A549 (cell line): Measurements from ENCODE around the gene CASP8. TPM values are rescaled to one million over a fixed set of nuclear protein-coding genes. Genes with fewer than 3 reads are reported as not detected.
"Not testable (repeated sequence)": the region's sequence is repeated elsewhere in the genome, so short reads cannot be mapped to it uniquely, and the experiment has no call there.

Experiments
- ATAC-seq, 2 experiments: fragments of 200-7000 bp in 1 of 2; fragments of >200 bp in 1 of 2; cut with Nextera tagmentation in 1 of 2; cut with Tn5 transposase in 1 of 2; 3 replicates each; pipeline versions ENCODE4 v1.8.0 to v1.9.1; 2018 to 2020; ENCODE audit warnings: mild to moderate bottlenecking in 1 of 2, moderate library complexity in 1 of 2
- CTCF ChIA-PET: fragments of 300-600 bp; sonication (Branson Sonifier 250); formaldehyde crosslinking; extraction: SDS; loops from one replicate; lab custom pipeline; 2021; ENCODE audit warnings: antibody characterized with exemption, inconsistent platforms; lab: Yijun Ruan, JAX
- POLR2A ChIA-PET: fragments of 350-600 bp; formaldehyde crosslinking; extraction: SDS; loops from one replicate; lab custom pipeline; 2021; ENCODE audit warnings: antibody characterized with exemption, inconsistent platforms; lab: Yijun Ruan, JAX
- DNase-seq, 2 experiments: peaks; one replicate each; pipeline versions ENCODE4 v3.0.0 to v3.0.0-alpha.2; 2011 to 2016; ENCODE audit warnings: low read depth in 1 of 2, low spot score in 1 of 2
- FAIRE-seq: peaks from 2 replicates; lab custom pipeline; 2011; peaks lifted over from hg19 to GRCh38; lab: Jason Lieb, UNC
- H3K27ac ChIP-seq, 2 experiments: fragments of >200 bp; sonication (Bioruptor Twin); formaldehyde crosslinking; 3 replicates each; pipeline ENCODE4 v1.5.1; 2016 to 2017
- H3K4me1 ChIP-seq: fragments of >200 bp; sonication (Bioruptor Twin); formaldehyde crosslinking; 3 replicates; pipeline ENCODE4 v1.6.1; 2016
- H3K4me2 ChIP-seq: fragments of >200 bp; sonication (Bioruptor Twin); formaldehyde crosslinking; 3 replicates; pipeline ENCODE4 v1.6.1; 2016
- H3K4me3 ChIP-seq: fragments of >200 bp; sonication (Bioruptor Twin); formaldehyde crosslinking; 3 replicates; pipeline ENCODE4 v1.5.1; 2016
- H3K9me3 ChIP-seq: fragments of >200 bp; sonication (Bioruptor Twin); formaldehyde crosslinking; 3 replicates; pipeline ENCODE4 v1.6.1; 2016
- BCL3 ChIP-seq: fragments of >200 bp; sonication (Bioruptor Twin); formaldehyde crosslinking; IDR thresholded peaks from 3 replicates; pipeline ENCODE4 v1.6.1; 2016
- BHLHE40 ChIP-seq: IDR thresholded peaks from 2 replicates; pipeline ENCODE4 v1.6.1; 2012; ENCODE audit warnings: low read depth, low read length, inconsistent platforms
- CBX8 ChIP-seq: fragments of 200-600 bp; sonication (generic); IDR thresholded peaks from 2 replicates; pipeline ENCODE4 v1.6.1; 2016
- CEBPB ChIP-seq, 2 experiments: fragments of >200 bp in 1 of 2; sonication (Bioruptor Twin) in 1 of 2; formaldehyde crosslinking in 1 of 2; IDR thresholded peaks; 2 replicates each; pipeline ENCODE4 v1.6.1; 2012 to 2016
- CHD2 ChIP-seq: fragments of 150-350 bp; IDR thresholded peaks from 2 replicates; pipeline ENCODE4 v1.6.1; 2014; ENCODE audit warnings: low read length; ENCODE audit not compliant: partially characterized antibody
- EHMT2 ChIP-seq: fragments of 200-600 bp; sonication (generic); IDR thresholded peaks from 2 replicates; pipeline ENCODE4 v1.6.1; 2016; ENCODE audit warnings: antibody characterized with exemption, low read depth, mild to moderate bottlenecking, moderate library complexity
- EP300 ChIP-seq, 2 experiments: fragments of >200 bp; sonication (Bioruptor Twin); formaldehyde crosslinking; IDR thresholded peaks; 2 replicates in 1 of 2; 3 replicates in 1 of 2; pipeline ENCODE4 v1.6.1; 2016 to 2017
- FOSL2 ChIP-seq, 2 experiments: fragments of 450-650 bp in 1 of 2; fragments of >200 bp in 1 of 2; sonication (Bioruptor Twin) in 1 of 2; formaldehyde crosslinking; IDR thresholded peaks; 2 replicates each; pipeline versions ENCODE4 v1.5.0 to v1.6.1; 2016 to 2020; ENCODE audit warnings: mild to moderate bottlenecking in 1 of 2, moderate library complexity in 1 of 2
- GATA3 ChIP-seq: IDR thresholded peaks from 2 replicates; pipeline ENCODE4 v1.6.1; 2012; ENCODE audit warnings: borderline replicate concordance
- HEYL ChIP-seq: fragments of 250-450 bp; sonication (Bioruptor Pico); IDR thresholded peaks from 2 replicates; pipeline ENCODE4 v1.8.0; 2021; ENCODE audit warnings: mild to moderate bottlenecking, moderate library complexity
- HMGXB4 ChIP-seq: fragments of 250-450 bp; sonication (Bioruptor Pico); IDR thresholded peaks from 2 replicates; pipeline ENCODE4 v1.5.0; 2021; ENCODE audit warnings: mild to moderate bottlenecking, moderate library complexity, borderline replicate concordance
- HOXB13 ChIP-seq: fragments of 250-450 bp; sonication (Bioruptor Pico); IDR thresholded peaks from 2 replicates; pipeline ENCODE4 v1.5.0; 2020; ENCODE audit warnings: low read depth, mild to moderate bottlenecking, moderate library complexity
- JUNB ChIP-seq: fragments of >200 bp; sonication (Bioruptor Twin); formaldehyde crosslinking; IDR thresholded peaks from 2 replicates; pipeline ENCODE4 v1.6.1; 2016
- KDM1A ChIP-seq: fragments of 200-600 bp; sonication (generic); IDR thresholded peaks from 2 replicates; pipeline ENCODE4 v1.6.1; 2016; ENCODE audit warnings: low read depth, mild to moderate bottlenecking
- KDM5A ChIP-seq: fragments of 200-600 bp; sonication (generic); IDR thresholded peaks from 2 replicates; pipeline ENCODE4 v1.6.1; 2016; ENCODE audit warnings: antibody characterized with exemption, mild to moderate bottlenecking
- NPAS2 ChIP-seq: fragments of 250-450 bp; sonication (Bioruptor Pico); IDR thresholded peaks from 2 replicates; pipeline ENCODE4 v1.8.0; 2022; ENCODE audit warnings: mild to moderate bottlenecking, moderate library complexity, borderline replicate concordance
- PBX3 ChIP-seq: IDR thresholded peaks from 2 replicates; pipeline ENCODE4 v1.6.1; 2012
- POLR2AphosphoS2 ChIP-seq: conservative IDR thresholded peaks from 2 replicates; pipeline ENCODE4 v1.6.1; 2012; ENCODE audit warnings: low read length, improper control_type of control experiment, inconsistent platforms
- RFX5 ChIP-seq: fragments of 450-650 bp; IDR thresholded peaks from 2 replicates; pipeline ENCODE4 v1.7.1; 2014; ENCODE audit warnings: antibody characterized with exemption, mild to moderate bottlenecking, moderate library complexity
- SMC3 ChIP-seq: fragments of >200 bp; sonication (Bioruptor Twin); formaldehyde crosslinking; IDR thresholded peaks from 3 replicates; pipeline ENCODE4 v1.6.1; 2018; ENCODE audit warnings: inconsistent platforms
- TFCP2L1 ChIP-seq: fragments of 250-450 bp; sonication (Bioruptor Pico); IDR thresholded peaks from 2 replicates; pipeline ENCODE4 v1.5.0; 2021; ENCODE audit warnings: mild to moderate bottlenecking
- ZNF302 ChIP-seq: fragments of 250-450 bp; sonication (Bioruptor Pico); IDR thresholded peaks from 2 replicates; pipeline ENCODE4 v1.9.0; 2021; ENCODE audit warnings: inconsistent platforms, mild to moderate bottlenecking, moderate library complexity
- WGBS: methylation state at CpG from one replicate; pipeline ENCODE4 v1.1.6; 2017; ENCODE audit errors: missing lambda C conversion rate; 5-methylcytosine and 5-hydroxymethylcytosine counted together
- polyA plus RNA-seq, 4 experiments: library from polyadenylated mRNA; depleted of rRNA in 3 of 4; stranded (reverse); fragments of >200 nt; fragmentation: RNase III in 1 of 4; extraction: RNeasy Plus Mini Kit Qiagen cat#74134 plus additional on column Dnase treatment in 1 of 4; gene quantifications; 2 replicates in 3 of 4; 3 replicates in 1 of 4; pipeline ENCODE4 v1.2.3, GENCODE V29; 2011 to 2017

Gene CASP8
- polyA plus RNA-seq, 2 of the 4 experiments (the other 2 are of a cell fraction): 40.2 to 65.2 TPM

GRCh38 chr2:201298462-201299052 lies 38.2 kb downstream of the CASP8 start (continued):
- no peak for TF ChIP-seq PBX3
- TF ChIP-seq CEBPB (IDR thresholded peaks at IDR 0.05): no peak
- TF ChIP-seq ZNF302 (CRISPR knock-in tag): no peak
- TF ChIP-seq NPAS2 (CRISPR knock-in tag): no peak
- TF ChIP-seq EHMT2: no peak
- TF ChIP-seq BHLHE40: no peak
- TF ChIP-seq GATA3: no peak
- TF ChIP-seq TFCP2L1 (CRISPR knock-in tag): no peak

GRCh38 chr2:201299929-201300328 lies 39.6 kb downstream of the CASP8 start:
- FAIRE-seq, H3K4me1 ChIP-seq, H3K4me2 ChIP-seq, H3K4me3 ChIP-seq, POLR2A ChIA-PET, H3K9me3 ChIP-seq, DNase-seq, H3K27ac ChIP-seq, ATAC-seq: not testable (repeated sequence)
- WGBS: 76% methylated on average over 11 of the region's 11 CpGs
- CTCF ChIA-PET: interaction anchor here (1.3 kb wide), 1 partner anchor 68 kb away, joined by 4 read pairs; no protein-coding TSS in a partner anchor

GRCh38 chr2:201307876-201308275 lies 47.5 kb downstream of the CASP8 start:
- H3K9me3 ChIP-seq: peaks cover 3% of the 10 kb centered on the region; the same call in 2 of the 3 replicates
- no peak overlapping the region for H3K4me3 ChIP-seq
- 73% methylated on average over 3 of the region's 3 CpGs for WGBS
- TF ChIP-seq KDM5A: no peak
- TF ChIP-seq HMGXB4 (CRISPR knock-in tag): no peak
- no peak for TF ChIP-seq BCL3
- TF ChIP-seq POLR2AphosphoS2: no peak
- TF ChIP-seq HEYL (CRISPR knock-in tag): no peak
- TF ChIP-seq GATA3: no peak
- no peak for TF ChIP-seq EP300 (IDR thresholded peaks at IDR 0.05)
- TF ChIP-seq HOXB13 (CRISPR knock-in tag): no peak
- no peak for TF ChIP-seq CBX8
- no peak for TF ChIP-seq RFX5
- TF ChIP-seq FOSL2 (IDR thresholded peaks at IDR 0.05): no peak
- no peak for TF ChIP-seq FOSL2 (CRISPR knock-in tag; IDR thresholded peaks at IDR 0.05)
- no peak for TF ChIP-seq JUNB
- no peak for TF ChIP-seq KDM1A
- no peak for TF ChIP-seq PBX3
- TF ChIP-seq CHD2: no peak
- no peak for TF ChIP-seq ZNF302 (CRISPR knock-in tag)
- TF ChIP-seq SMC3: no peak
- no peak overlapping the region for H3K27ac ChIP-seq
- FAIRE-seq: no peak
- ChIA-PET CTCF (interaction anchor here (1.4 kb wide), 1 partner anchor 16 kb away, joined by 3 read pairs; no protein-coding TSS in a partner anchor), POLR2A (no interaction called here)
- DNase-seq: no peak
- no peaks in the 10 kb centered on the region for H3K4me1 ChIP-seq
- no peak for ATAC-seq
- H3K4me2 ChIP-seq: no peak overlapping the region
